ENCODE data around the gene SEMA4G. TPM values are rescaled to one million over a fixed set of nuclear protein-coding genes. Genes with fewer than 3 reads are reported as not detected.

The SEMA4G gene
- total and polyA plus RNA-seq, 2 of the 8 experiments (the other 6 are each of a cell fraction or from before 2014, with no cell fraction given), result 7.1 to 18.2 TPM

GRCh38 chr10:100970914-100971811 is 1.9 kb downstream of the SEMA4G start:
- DNase-seq (ENCODE audit: low read depth in 1 of 2, low spot score in 2 of 2) (no peak), FAIRE-seq (no peak)
- ChIA-PET POLR2A (ENCODE audit: partially characterized antibody) (interaction anchor here (0.7 to 6.0 kb wide), 4 partner anchors 16 to 24 kb away, joined by 3 to 38 read pairs (median 6); partner anchors contain the start of genes MRPL43 and TWNK), CTCF (ENCODE audit: partially characterized antibody) (interaction anchor here (1.0 to 1.9 kb wide), 4 partner anchors 15 to 45 kb away, joined by 3 to 7 read pairs (median 4); no protein-coding TSS in a partner anchor)
- no peak overlapping the region for H2AFZ ChIP-seq (ENCODE audit: low read length)
- TF ChIP-seq ASH2L (IDR thresholded peaks at IDR 0.05; ENCODE audit: low read length) (no peak), BCL11A (IDR thresholded peaks at IDR 0.05; ENCODE audit: low read depth in 2 of 2, low read length in 2 of 2) (no peak), SP4 (IDR thresholded peaks at IDR 0.05; ENCODE audit: low read length) (no peak)
- H2AK5ac ChIP-seq (ENCODE audit: low read depth, low read length), result no peak overlapping the region
- H3K4me3 ChIP-seq (ENCODE audit: extremely low read depth in 1 of 4, insufficient read depth in 2 of 4, low read depth in 3 of 4, low read length in 4 of 4), result no peak overlapping the region
- H4K91ac ChIP-seq (replicated peaks; ENCODE audit: insufficient read length, low read length), result no peak overlapping the region
- H3K14ac ChIP-seq (ENCODE audit: insufficient read length), result no peak overlapping the region
- H4K20me1 ChIP-seq (replicated peaks in 1 of 2; ENCODE audit: control insufficient read depth in 1 of 2, insufficient read depth in 2 of 2, low read length in 2 of 2), result peaks cover 0 to 6% of the 10 kb centered on the region in 2 experiments
- no peak overlapping the region for H2BK12ac ChIP-seq (ENCODE audit: low read depth, low read length)
- no peak overlapping the region for H3K56ac ChIP-seq (replicated peaks; ENCODE audit: insufficient read length, low read depth, low read length)
- peaks cover 7 to 19% (median 10%) of the 10 kb centered on the region in 4 experiments for H3K4me1 ChIP-seq (replicated peaks in 1 of 4; ENCODE audit: control insufficient read depth in 3 of 4, insufficient read depth in 4 of 4, low read length in 3 of 4)
- no peak overlapping the region for H4K8ac ChIP-seq (ENCODE audit: extremely low read depth, insufficient read depth, low read length)
- 79% methylated on average over 4 of the region's 4 CpGs; no CpG with 5 or more reads in 1 of the 2 experiments for WGBS, 2 experiments (ENCODE audit: extremely low coverage in 1 of 2, insufficient coverage in 1 of 2, insufficient read length in 1 of 2, insufficient replicate concordance in 2 of 2, low coverage in 1 of 2, low lambda C conversion rate in 2 of 2, missing lambda C conversion rate in 1 of 2)
- peaks cover 9% of the 10 kb centered on the region for H3K23me2 ChIP-seq (ENCODE audit: low read depth, low read length)
- H3K9ac ChIP-seq (replicated peaks in 1 of 4; ENCODE audit: extremely low read depth in 1 of 4, low read depth in 3 of 4, low read length in 3 of 4), result no peak overlapping the region
- H3K27ac ChIP-seq (ENCODE audit: low read depth, low read length), result no peak overlapping the region
- H3K79me2 ChIP-seq (ENCODE audit: control insufficient read depth in 1 of 2, insufficient read depth in 2 of 2, low read length in 2 of 2), result no peaks in the 10 kb centered on the region
- 0 out of 2 replicates have a peak overlapping the region, but pooled peaks have one; percentile 50 for H2BK15ac ChIP-seq (ENCODE audit: low read length)
- no peaks in the 10 kb centered on the region for H3K9me3 ChIP-seq (ENCODE audit: insufficient read depth in 2 of 2, low read depth in 1 of 2, low read length in 1 of 2)
- no peak overlapping the region for H2BK5ac ChIP-seq (ENCODE audit: low read depth, low read length)
- H3K18ac ChIP-seq (ENCODE audit: extremely low read depth, low read length), result no peak overlapping the region
- no peaks in the 10 kb centered on the region for H3K36me3 ChIP-seq (ENCODE audit: control insufficient read depth in 2 of 4, insufficient read depth in 4 of 4, low read length in 3 of 4)
- H3K4me2 ChIP-seq (ENCODE audit: insufficient read depth in 1 of 2, low read depth in 2 of 2, low read length in 2 of 2), result peak overlapping the region; percentile 7 to 89; a peak in 2 of 4 replicates
- no peak overlapping the region for H3K4ac ChIP-seq (replicated peaks; ENCODE audit: insufficient read length, low read depth, low read length)
- no peak overlapping the region for H2BK120ac ChIP-seq (replicated peaks; ENCODE audit: low read depth, low read length)
- peaks cover 0 to 3% (median 1%) of the 10 kb centered on the region in 4 experiments; a peak in 1 of 7 replicates for H3K27me3 ChIP-seq (replicated peaks in 1 of 4; ENCODE audit: control insufficient read depth in 3 of 4, extremely low read depth in 1 of 4, insufficient read depth in 3 of 4, low read length in 3 of 4)
- no peak overlapping the region for H2BK20ac ChIP-seq (ENCODE audit: low read length)
- H3K79me1 ChIP-seq (ENCODE audit: low read depth, low read length), result no peaks in the 10 kb centered on the region
- no peak overlapping the region for H4K5ac ChIP-seq (ENCODE audit: insufficient read length, low read depth, low read length)
- no peak overlapping the region for H3K23ac ChIP-seq (ENCODE audit: insufficient read length)

All from H1 (cell line).